GM23248 (cell line): Measurements from ENCODE around the gene ADAT3. TPM values are rescaled to one million over a fixed set of nuclear protein-coding genes. Genes with fewer than 3 reads are reported as not detected.
"Not testable (repeated sequence)": the region's sequence is repeated elsewhere in the genome, so short reads cannot be mapped to it uniquely, and the experiment has no call there.

ENCODE experiments used
- DNase-seq: peaks from one replicate; pipeline ENCODE4 v3.0.0-alpha.2; 2015
- H2AFZ ChIP-seq: fragments of 200-600 bp; sonication (generic); 2 replicates; pipeline ENCODE4 v1.6.1; 2016; ENCODE audit warnings: antibody characterized with exemption
- H3F3A ChIP-seq: fragments of 200-600 bp; sonication (generic); 2 replicates; pipeline ENCODE4 v1.6.1; 2016; ENCODE audit warnings: mild to moderate bottlenecking, antibody characterized with exemption, mixed run types; ENCODE audit not compliant: insufficient read depth
- H3K27ac ChIP-seq: fragments of 200-600 bp; sonication (generic); 2 replicates; pipeline ENCODE4 v1.5.1; 2016; ENCODE audit warnings: mild to moderate bottlenecking
- H3K27me3 ChIP-seq: fragments of 200-600 bp; sonication (generic); replicated peaks from 2 replicates; pipeline ENCODE4 v1.6.1; 2016; ENCODE audit warnings: mild to moderate bottlenecking; ENCODE audit not compliant: insufficient read depth
- H3K36me3 ChIP-seq: fragments of 200-600 bp; sonication (generic); 2 replicates; pipeline ENCODE4 v1.6.1; 2016; ENCODE audit warnings: low read depth, mild to moderate bottlenecking
- H3K4me1 ChIP-seq: fragments of 200-600 bp; sonication (generic); 2 replicates; pipeline ENCODE4 v1.6.1; 2016; ENCODE audit warnings: mild to moderate bottlenecking; ENCODE audit not compliant: insufficient read depth
- H3K4me2 ChIP-seq: fragments of 200-600 bp; sonication (generic); one replicate; pipeline ENCODE4 v1.6.1; 2016; ENCODE audit warnings: mild to moderate bottlenecking; ENCODE audit not compliant: unreplicated experiment
- H3K4me3 ChIP-seq: fragments of 200-600 bp; sonication (generic); 2 replicates; pipeline ENCODE4 v1.5.1; 2016; ENCODE audit warnings: mild to moderate bottlenecking
- H3K79me2 ChIP-seq: fragments of 200-600 bp; sonication (generic); 2 replicates; pipeline ENCODE4 v1.6.1; 2016; ENCODE audit warnings: mild to moderate bottlenecking; ENCODE audit not compliant: insufficient read depth
- H3K9ac ChIP-seq: fragments of 200-600 bp; sonication (generic); 2 replicates; pipeline ENCODE4 v1.6.1; 2016; ENCODE audit warnings: mild to moderate bottlenecking
- H3K9me2 ChIP-seq: fragments of 200-600 bp; sonication (generic); 2 replicates; pipeline ENCODE4 v1.6.1; 2016; ENCODE audit warnings: mixed run types, mild to moderate bottlenecking, moderate library complexity; ENCODE audit not compliant: insufficient read depth
- H3K9me3 ChIP-seq: fragments of 200-600 bp; sonication (generic); one replicate; pipeline ENCODE4 v1.6.1; 2017; ENCODE audit warnings: low read depth
- H4K20me1 ChIP-seq: fragments of 200-600 bp; sonication (generic); 2 replicates; pipeline ENCODE4 v1.6.0; 2016; ENCODE audit not compliant: insufficient read depth
- EZH2 ChIP-seq: fragments of 200-600 bp; sonication (generic); IDR thresholded peaks from 2 replicates; pipeline ENCODE4 v1.6.1; 2018; ENCODE audit warnings: antibody characterized with exemption, mild to moderate bottlenecking; ENCODE audit not compliant: insufficient read depth, poor library complexity, severe bottlenecking
- EZH2phosphoT487 ChIP-seq: fragments of 200-600 bp; sonication (generic); IDR thresholded peaks from 2 replicates; pipeline ENCODE4 v1.6.1; 2018; ENCODE audit warnings: antibody characterized with exemption, moderate library complexity, mild to moderate bottlenecking, low read depth; ENCODE audit not compliant: insufficient read depth
- WGBS, 2 experiments: methylation state at CpG; one replicate each; pipeline ENCODE4 v1.1.6; 2015 to 2017; ENCODE audit warnings: low lambda C conversion rate in 2 of 2, low coverage in 1 of 2; ENCODE audit errors: missing lambda C conversion rate in 2 of 2; 5-methylcytosine and 5-hydroxymethylcytosine counted together
- in situ Hi-C: fragments of 300-500 bp; cut with MboI; formaldehyde crosslinking; loops from 2 replicates; pipeline ENCODE4 v1.15.0; 2020
- polyA plus RNA-seq: library from polyadenylated mRNA; unstranded; fragments of >200 nt; fragmentation: Nextera tagmentation; extraction: Ambion mirVana; gene quantifications from 2 replicates; pipeline ENCODE4 v1.2.1, GENCODE V29; 2016
- total RNA-seq: library from RNA; depleted of rRNA; stranded (reverse); fragments of >200 nt; shearing (Covaris generic); gene quantifications from 2 replicates; pipeline ENCODE4 v1.2.3, GENCODE V29; 2014

ADAT3 gene
- total and polyA plus RNA-seq, 2 experiments from 2014 or later: 0.22 to 3.2 TPM

GRCh38 chr19:1871630-1872029 lies 33.6 kb upstream of the ADAT3 start:
- Histone ChIP-seq H3K9ac (no peak overlapping the region), H3K4me2 (no peak overlapping the region), H3K79me2 (peaks cover 79% of the 10 kb centered on the region), H3K27ac (no peak overlapping the region), H3K36me3 (no peaks in the 10 kb centered on the region), H3F3A (peaks cover 17% of the 10 kb centered on the region), H3K4me3 (no peak overlapping the region), H3K4me1 (peaks cover 17% of the 10 kb centered on the region), H3K9me2 (no peaks in the 10 kb centered on the region), H2AFZ (no peak overlapping the region), H3K9me3 (no peaks in the 10 kb centered on the region), H3K27me3 (no peaks in the 10 kb centered on the region), H4K20me1 (no peaks in the 10 kb centered on the region)
- in situ Hi-C loops: no loop called here
- 81 to 100% methylated on average over 2 to 12 of the region's 13 CpGs for WGBS, 2 experiments
- TF ChIP-seq EZH2phosphoT487: no peak
- no peak for TF ChIP-seq EZH2
- no peak for DNase-seq

GRCh38 chr19:1872807-1873523 lies 32.2 kb upstream of the ADAT3 start:
- Histone ChIP-seq H4K20me1 (no peaks in the 10 kb centered on the region), H3K9ac (peak overlapping the region; percentile 96; the same call in 1 of the 2 replicates), H3K79me2 (peaks cover 71% of the 10 kb centered on the region), H3K4me3 (no peak overlapping the region), H3K9me3 (no peaks in the 10 kb centered on the region), H3K36me3 (no peaks in the 10 kb centered on the region), H3K4me2 (peak overlapping the region; percentile 97), H3K27me3 (no peaks in the 10 kb centered on the region), H3F3A (peaks cover 17% of the 10 kb centered on the region), H3K27ac (no peak overlapping the region), H3K9me2 (no peaks in the 10 kb centered on the region), H2AFZ (no peak overlapping the region), H3K4me1 (peaks cover 18% of the 10 kb centered on the region)
- WGBS, 2 experiments: 76 to 81% methylated on average over 23 to 25 of the region's 25 CpGs
- no peak for DNase-seq
- in situ Hi-C loops: no loop called here
- TF ChIP-seq EZH2 (no peak), EZH2phosphoT487 (no peak)

GRCh38 chr19:1873524-1874473 lies 31.4 kb upstream of the ADAT3 start:
- DNase-seq: no peak
- WGBS, 2 experiments: 67 to 68% methylated on average over 29 of the region's 29 CpGs
- Histone ChIP-seq H3K9me2 (no peaks in the 10 kb centered on the region), H3K9ac (peak overlapping the region; percentile 96), H3K9me3 (no peaks in the 10 kb centered on the region), H3K4me2 (peak overlapping the region; percentile 97), H3K4me3 (peak overlapping the region; percentile 91), H3K36me3 (no peaks in the 10 kb centered on the region), H3K4me1 (peaks cover 18% of the 10 kb centered on the region), H3K27me3 (no peaks in the 10 kb centered on the region), H3K79me2 (peaks cover 68% of the 10 kb centered on the region), H3F3A (peaks cover 17% of the 10 kb centered on the region), H2AFZ (peak overlapping the region; percentile 31; the same call in 1 of the 2 replicates), H3K27ac (peak overlapping the region; percentile 96), H4K20me1 (no peaks in the 10 kb centered on the region)
- in situ Hi-C loops: no loop called here
- no peak for TF ChIP-seq EZH2phosphoT487
- TF ChIP-seq EZH2: no peak

GRCh38 chr19:1874554-1875185 lies 30.5 kb upstream of the ADAT3 start:
- Histone ChIP-seq H3K27ac (peak overlapping the region; percentile 96), H3K4me1 (peaks cover 18% of the 10 kb centered on the region), H3F3A (peaks cover 17% of the 10 kb centered on the region), H2AFZ (peak overlapping the region; percentile 31; the same call in 1 of the 2 replicates), H3K9me2 (no peaks in the 10 kb centered on the region), H3K4me2 (peak overlapping the region; percentile 97), H3K4me3 (peak overlapping the region; percentile 91), H3K79me2 (peaks cover 62% of the 10 kb centered on the region), H3K9me3 (no peaks in the 10 kb centered on the region), H3K27me3 (no peaks in the 10 kb centered on the region), H3K9ac (peak overlapping the region; percentile 96), H4K20me1 (no peaks in the 10 kb centered on the region), H3K36me3 (no peaks in the 10 kb centered on the region)
- peak; percentile 62 for DNase-seq
- TF ChIP-seq EZH2phosphoT487 (no peak), EZH2 (no peak)
- WGBS, 2 experiments: 8% methylated on average over 16 of the region's 16 CpGs
- in situ Hi-C loops: no loop called here

- Histone ChIP-seq H3K4me1 (peaks cover 18% of the 10 kb centered on the region), H3F3A (peaks cover 17% of the 10 kb centered on the region), H3K4me2 (peak overlapping the region; percentile 97), H3K79me2 (peaks cover 60% of the 10 kb centered on the region), H3K27ac (peak overlapping the region; percentile 96), H2AFZ (peak overlapping the region; percentile 31; the same call in 1 of the 2 replicates), H3K4me3 (peak overlapping the region; percentile 91), H3K9ac (peak overlapping the region; percentile 96)
- H3K9me2 ChIP-seq, H3K36me3 ChIP-seq, DNase-seq, H4K20me1 ChIP-seq, H3K9me3 ChIP-seq, in situ Hi-C loops, H3K27me3 ChIP-seq: not testable (repeated sequence)
- 6 to 8% methylated on average over 11 of the region's 11 CpGs for WGBS, 2 experiments
Observed at GRCh38 chr19:1875265-1875645, 29.9 kb upstream of the ADAT3 start.
